HG03571 (cell line): ENCODE data around the gene TMEM51.
A peak's percentile ranks its signal among the peaks of the same experiment; 100 is the strongest.

Source experiments
- ATAC-seq: cut with Tn5 transposase; IDR thresholded peaks from one replicate; pipeline ENCODE4 v1.9.1; 2021; ENCODE audit not compliant: unreplicated experiment

TMEM51 gene

GRCh38 chr1:15212954-15213291 lies 59.4 kb downstream of the TMEM51 start:
- no peak for ATAC-seq

GRCh38 chr1:15213341-15213821 lies 59.8 kb downstream of the TMEM51 start:
- no peak for ATAC-seq

- ATAC-seq = no peak
Measured at GRCh38 chr1:15214527-15214926, 61.0 kb downstream of the TMEM51 start.

DNA sequence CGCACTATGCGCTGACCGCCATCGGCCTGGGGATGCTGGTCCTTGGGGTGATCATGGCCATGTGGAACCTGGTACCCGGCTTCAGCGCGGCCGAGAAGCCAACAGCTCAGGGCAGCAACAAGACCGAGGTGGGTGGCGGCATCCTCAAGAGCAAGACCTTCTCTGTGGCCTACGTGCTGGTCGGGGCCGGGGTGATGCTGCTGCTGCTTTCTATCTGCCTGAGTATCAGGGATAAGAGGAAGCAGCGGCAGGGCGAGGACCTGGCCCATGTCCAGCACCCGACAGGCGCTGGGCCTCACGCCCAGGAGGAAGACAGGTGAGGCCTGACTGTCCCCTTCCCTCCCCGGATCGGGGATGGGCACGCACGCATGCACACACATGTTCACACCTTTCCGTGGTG lies 61.6 kb downstream of the TMEM51 start:
- ATAC-seq = no peak

GRCh38 chr1:15217654-15218053 lies 64.1 kb downstream of the TMEM51 start:
- no peak for ATAC-seq

DNA sequence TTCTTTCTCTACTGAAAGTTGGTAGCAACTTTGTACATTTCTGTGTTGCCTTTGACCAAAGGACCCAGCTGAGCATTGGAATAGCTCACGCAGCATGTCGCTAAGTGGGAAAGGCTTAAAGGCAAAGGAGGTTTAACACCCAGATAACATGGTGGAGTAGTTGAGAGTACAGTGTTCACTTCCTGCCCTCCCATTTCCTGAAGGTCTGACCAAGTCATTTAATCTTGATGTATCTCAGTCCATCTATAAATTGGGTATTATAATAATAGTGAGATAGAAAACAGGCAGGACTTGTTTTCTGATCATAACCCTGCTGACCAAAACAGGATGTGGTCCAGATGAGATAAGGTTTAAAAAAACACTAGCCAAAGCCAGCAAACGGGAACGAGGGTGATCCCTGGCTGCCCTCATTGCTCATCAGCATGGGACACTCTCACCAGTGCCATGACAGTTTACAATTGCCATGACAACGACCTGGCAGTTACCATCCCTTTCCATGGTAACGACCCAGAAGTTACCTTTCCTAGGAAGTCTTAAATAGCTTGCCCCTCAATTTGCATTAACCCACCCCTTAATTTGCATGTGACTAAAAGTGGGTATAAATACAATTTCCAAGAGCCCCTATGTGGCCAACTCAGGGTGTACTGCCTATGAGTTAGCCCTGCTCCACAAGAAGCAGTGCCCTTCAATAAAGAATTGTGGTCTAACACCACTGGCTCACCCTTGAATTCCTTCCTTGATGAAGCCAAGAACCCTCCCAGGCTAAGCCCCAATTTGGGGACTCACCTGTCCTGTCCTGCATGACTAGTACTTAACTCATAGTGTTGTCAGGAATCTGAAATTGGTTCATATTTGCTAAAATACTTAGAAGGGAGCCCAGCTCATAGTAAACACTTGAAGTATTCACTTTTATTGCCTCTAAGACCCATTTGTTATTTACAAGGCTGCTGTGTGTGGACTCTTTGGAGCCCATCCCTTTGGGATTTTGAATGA lies 65.0 kb downstream of the TMEM51 start:
- no peak for ATAC-seq

DNA sequence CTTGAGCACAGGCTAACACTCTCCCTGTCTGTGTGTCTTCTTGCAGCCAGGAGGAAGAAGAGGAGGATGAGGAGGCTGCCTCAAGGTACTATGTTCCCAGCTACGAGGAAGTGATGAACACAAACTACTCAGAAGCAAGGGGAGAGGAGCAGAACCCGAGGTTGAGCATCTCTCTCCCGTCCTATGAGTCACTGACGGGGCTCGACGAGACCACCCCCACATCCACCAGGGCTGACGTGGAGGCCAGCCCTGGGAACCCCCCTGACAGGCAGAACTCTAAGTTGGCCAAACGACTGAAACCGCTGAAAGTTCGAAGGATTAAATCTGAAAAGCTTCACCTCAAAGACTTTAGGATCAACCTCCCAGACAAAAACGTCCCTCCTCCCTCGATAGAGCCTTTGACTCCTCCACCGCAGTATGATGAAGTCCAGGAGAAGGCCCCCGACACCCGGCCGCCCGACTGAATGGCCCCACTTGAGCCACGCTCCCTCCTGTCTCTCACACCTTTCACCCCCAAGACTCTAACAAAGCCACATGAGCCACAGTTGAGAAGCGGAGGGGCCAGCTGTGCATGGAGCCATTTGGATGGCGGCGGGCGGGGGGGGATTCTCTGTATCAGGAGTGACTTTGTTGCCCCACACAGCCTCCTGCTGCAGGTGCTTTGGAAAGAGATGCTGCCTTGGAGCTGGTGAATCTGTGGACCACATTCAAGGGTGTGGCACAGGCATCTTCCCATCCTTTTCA lies 65.9 kb downstream of the TMEM51 start:
- no peak for ATAC-seq

DNA sequence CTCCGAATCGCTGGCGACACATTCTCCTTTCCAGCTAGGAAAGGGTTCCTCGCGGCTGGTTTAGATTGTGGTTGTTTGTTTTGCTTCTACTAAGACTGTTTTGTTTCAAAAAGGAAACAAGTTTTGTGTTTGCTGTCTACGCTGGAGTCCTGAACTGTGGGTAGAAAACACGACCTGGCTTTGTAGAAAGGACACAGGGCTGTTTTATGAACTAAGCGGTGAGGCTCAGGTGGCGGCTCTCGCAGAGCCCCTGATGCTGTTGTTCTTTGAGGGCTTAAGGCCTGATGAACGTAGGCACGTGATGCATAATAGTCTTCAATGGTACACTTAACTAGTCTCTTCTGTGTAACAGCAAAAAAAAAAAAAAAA lies 66.5 kb downstream of the TMEM51 start:
- no peak for ATAC-seq

DNA sequence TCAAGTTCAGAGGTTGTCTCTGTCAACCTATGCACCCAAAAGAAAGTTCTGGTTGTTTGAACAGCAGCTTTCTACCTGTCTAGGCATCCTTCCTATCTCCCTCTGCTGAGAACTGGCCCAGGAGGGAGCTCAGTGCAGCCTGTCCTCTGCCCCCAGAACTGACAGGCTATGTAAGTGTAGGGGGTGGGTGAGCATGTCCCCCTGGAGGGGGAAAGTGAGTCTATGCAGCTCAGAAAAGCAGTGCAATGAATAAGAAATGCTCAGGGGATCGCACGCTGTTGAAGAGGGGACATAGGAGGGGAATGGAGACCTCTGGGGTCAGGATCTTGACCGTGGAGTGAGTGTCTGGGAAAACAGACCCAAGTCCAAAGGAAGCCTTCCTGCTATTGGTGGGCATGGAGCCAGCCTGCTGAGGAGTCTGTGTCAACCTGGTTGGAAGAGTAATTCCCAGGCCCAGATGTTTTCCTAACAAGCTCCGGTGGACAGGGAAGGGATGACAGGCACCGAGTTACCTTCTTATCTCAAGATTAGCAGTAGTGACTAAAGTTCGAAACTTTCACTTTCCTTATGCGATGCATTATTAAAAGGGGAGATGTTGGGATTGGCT lies 67.4 kb downstream of the TMEM51 start:
- no peak for ATAC-seq

DNA sequence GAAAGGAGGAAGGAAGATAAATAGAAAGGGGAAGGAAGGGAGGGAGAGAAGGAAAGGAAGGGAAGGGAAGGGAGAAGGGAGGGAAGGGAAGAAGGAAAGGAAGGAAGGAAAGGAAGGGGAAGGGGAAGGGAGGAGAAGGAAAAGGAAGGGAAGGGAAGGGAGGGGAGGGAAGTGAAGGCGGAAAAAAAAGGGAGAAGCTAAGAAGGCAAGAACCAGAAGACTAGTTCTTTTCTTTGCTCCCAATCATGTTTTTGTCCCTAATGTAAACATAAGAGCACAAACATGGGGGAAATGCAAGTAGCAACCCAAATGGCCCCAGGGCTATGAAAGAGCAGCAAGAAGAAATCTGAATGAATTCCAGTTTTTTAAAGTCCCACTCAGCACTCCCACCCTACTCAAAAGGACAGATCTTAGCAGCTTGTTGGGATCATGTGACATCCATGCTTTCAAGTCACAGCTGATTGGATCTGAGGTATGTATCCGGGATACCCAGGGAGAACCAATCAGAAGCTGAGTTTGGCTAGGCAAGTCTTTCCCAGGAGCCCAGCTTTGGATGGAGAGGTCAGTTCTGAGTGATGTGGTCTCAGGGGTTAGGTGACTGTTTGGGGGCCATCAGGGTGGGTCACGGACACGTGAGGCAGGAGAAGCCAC lies 69.2 kb downstream of the TMEM51 start:
- no peak for ATAC-seq

- ATAC-seq = no peak
Measured at GRCh38 chr1:15224259-15224869, 70.8 kb downstream of the TMEM51 start.

DNA sequence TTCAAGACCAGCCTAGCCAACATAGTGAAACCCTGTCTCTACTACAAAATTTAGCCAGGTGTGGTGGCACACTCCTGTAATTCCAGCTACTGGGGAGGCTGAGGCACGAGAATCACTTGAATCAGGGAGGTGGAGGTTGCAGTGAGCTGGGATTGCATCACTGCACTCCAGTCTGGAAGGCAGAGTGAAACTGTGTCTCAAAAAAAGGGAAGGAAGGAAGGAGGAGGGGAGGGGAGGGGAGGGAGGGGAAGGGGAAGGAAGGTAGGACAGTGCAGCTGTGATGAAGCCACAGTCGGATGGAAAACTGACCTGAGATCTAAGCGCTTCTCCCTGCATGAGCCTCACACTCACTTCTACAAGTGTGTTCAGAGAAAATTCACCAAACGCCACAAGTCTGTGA lies 71.4 kb downstream of the TMEM51 start:
- ATAC-seq = no peak

- ATAC-seq = no peak
Measured at GRCh38 chr1:15225461-15225860, 71.9 kb downstream of the TMEM51 start.

- no peak for ATAC-seq
Measured at GRCh38 chr1:15226388-15227255, 73.1 kb downstream of the TMEM51 start.

- no peak for ATAC-seq
Measured at GRCh38 chr1:15229707-15230131, 76.2 kb downstream of the TMEM51 start.

- peak; percentile 90 for ATAC-seq
Measured at GRCh38 chr1:15231714-15232201, 78.2 kb downstream of the TMEM51 start.

GRCh38 chr1:15233689-15234088 lies 80.1 kb downstream of the TMEM51 start:
- no peak for ATAC-seq

DNA sequence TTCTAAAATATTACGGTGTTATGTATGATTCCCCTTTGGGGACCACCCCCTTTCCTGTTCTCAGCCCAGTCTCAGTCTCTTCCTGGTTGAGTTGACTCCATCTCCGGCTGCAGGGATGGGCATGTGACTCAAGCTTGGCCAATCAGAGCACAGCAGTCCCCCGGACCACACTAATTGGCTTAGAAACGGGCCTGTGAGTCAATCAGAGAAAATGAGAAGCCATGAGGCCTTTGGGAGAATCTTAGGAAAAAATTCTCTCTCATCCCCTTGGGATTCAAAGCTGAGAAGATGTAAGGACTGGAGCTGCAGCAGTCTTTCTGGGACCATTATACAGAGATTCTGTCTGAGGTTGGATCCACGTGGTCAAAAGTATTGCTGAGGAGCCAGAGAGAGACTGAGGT lies 82.8 kb downstream of the TMEM51 start:
- no peak for ATAC-seq

DNA sequence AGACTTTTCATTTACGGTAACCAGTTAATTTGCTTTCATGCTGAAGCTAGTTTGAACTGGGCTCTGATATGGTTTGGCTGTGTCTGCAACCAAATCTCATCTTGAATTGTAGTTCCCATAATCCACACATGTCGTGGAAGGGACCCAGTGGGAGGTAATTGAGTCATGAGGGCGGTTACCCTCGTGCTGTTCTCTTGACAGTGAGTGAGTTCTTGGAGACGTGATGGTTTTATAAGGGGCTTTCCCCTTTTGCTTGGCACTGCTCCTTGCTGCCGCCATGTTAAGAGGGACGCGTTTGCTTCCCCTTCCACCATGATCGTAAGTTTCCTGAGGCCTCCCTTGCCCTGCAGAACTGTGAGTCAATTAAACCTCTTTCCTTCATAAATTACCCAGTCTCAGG lies 83.2 kb downstream of the TMEM51 start:
- no peak for ATAC-seq

- ATAC-seq = no peak
Measured at GRCh38 chr1:15238789-15239188, 85.2 kb downstream of the TMEM51 start.
